Motor neuron (in vitro differentiated cells): ENCODE measurements around the gene INHBC. TPM values are rescaled to one million over a fixed set of nuclear protein-coding genes. Genes with fewer than 3 reads are reported as not detected.
"Not testable (repeated sequence)": the region's sequence is repeated elsewhere in the genome, so short reads cannot be mapped to it uniquely, and the experiment has no call there.

Experiments used
- ATAC-seq, 8 experiments: fragments of 200-7000 bp; cut with Tn5 transposase; replicated peaks in 6 of 8; 2 replicates each; pipeline ENCODE4 v1.8.0; 2021; ENCODE audit warnings: mild to moderate bottlenecking in 8 of 8, moderate library complexity in 8 of 8
- H3K27ac ChIP-seq, 2 donors: fragments of 250-450 bp; sonication (Bioruptor Pico); 2 replicates each; pipeline ENCODE4 v1.9.0; 2021; ENCODE audit warnings: antibody characterized with exemption in 2 of 2, mild to moderate bottlenecking in 2 of 2, moderate library complexity in 1 of 2
- H3K4me1 ChIP-seq, 2 donors: fragments of 250-450 bp; sonication (Bioruptor Pico); replicated peaks in 1 of 2; 2 replicates each; pipeline ENCODE4 v1.6.1; 2021; ENCODE audit warnings: antibody characterized with exemption in 2 of 2, mild to moderate bottlenecking in 2 of 2, moderate library complexity in 1 of 2
- H3K4me3 ChIP-seq, 5 donors: fragments of 250-450 bp; sonication (Bioruptor Pico); 2 replicates each; pipeline ENCODE4 v1.9.0; 2021; ENCODE audit warnings: antibody characterized with exemption in 5 of 5, mild to moderate bottlenecking in 5 of 5, moderate library complexity in 4 of 5
- WGBS, 10 experiments: fragments of 450-650 bp; shearing (Covaris generic); methylation state at CpG; one replicate each; pipeline ENCODE4 v1.0.0; 2022; 5-methylcytosine and 5-hydroxymethylcytosine counted together
- in situ Hi-C, 9 experiments: fragments of 400-800 bp; cut with MboI; loops; one replicate each; pipeline ENCODE4 v1.15.0; 2021; ENCODE audit warnings: low sequenced_read_pairs in 9 of 9, low pct_unique_long_range_greater_than_20kb in 2 of 9; ENCODE audit not compliant: unreplicated experiment in 9 of 9
- total RNA-seq, 8 experiments: library from RNA; unstranded; fragments of 300-600 nt; gene quantifications; 2 replicates each; pipeline versions ENCODE4 v1.2.3 to v1.2.4, GENCODE V29; 2022

Gene INHBC
- total RNA-seq, result under 1 TPM; 0.14 to 0.85 (median 0.22) TPM

- in situ Hi-C loops, result loop anchor here in 1 of 9 experiments (25.0 kb wide), 1 partner anchor 122 kb away; no protein-coding TSS in a partner anchor
- ATAC-seq, result no peak
- no peak within 1 kb of the TSS for H3K27ac ChIP-seq
- 28 to 90% (median 77%) methylated on average over 2 to 7 of the region's 8 CpGs; no CpG with 5 or more reads in 4 of the 10 experiments for WGBS, 10 experiments
- H3K4me3 ChIP-seq, result no peak within 1 kb of the TSS
- H3K4me1 ChIP-seq, result peaks cover 2 to 6% of the 10 kb centered on the region in 2 donors
Observed at GRCh38 chr12:57434517-57435223, at the start of gene INHBC. TSS of gene INHBC (plus strand) at chr12:57434784. CDS start at chr12:57434887, 103 bp downstream.

GRCh38 chr12:57385586-57385985 is 49.0 kb upstream of the INHBC start:
- Histone ChIP-seq H3K4me1 (no peaks in the 10 kb centered on the region), H3K4me3 (no peak overlapping the region), H3K27ac (no peak overlapping the region)
- in situ Hi-C loops, result no loop called here
- no peak for ATAC-seq
- 100% methylated on average over 1 of the region's 3 CpGs; no CpG with 5 or more reads in 9 of the 10 experiments for WGBS, 10 experiments

- H3K4me3 ChIP-seq, result no peak overlapping the region
- in situ Hi-C loops, result no loop called here
- 100% methylated on average over 1 of the region's 33 CpGs; no CpG with 5 or more reads in 8 of the 10 experiments for WGBS, 10 experiments
Observed at GRCh38 chr12:57386187-57386720, 48.3 kb upstream of the INHBC start.

GRCh38 chr12:57388425-57388824 is 46.2 kb upstream of the INHBC start:
- Histone ChIP-seq H3K27ac (no peak overlapping the region), H3K4me3 (no peak overlapping the region), H3K4me1 (no peaks in the 10 kb centered on the region)
- no peak for ATAC-seq
- in situ Hi-C loops, result no loop called here
- 84 to 100% (median 95%) methylated on average over 1 to 5 of the region's 5 CpGs for WGBS, 10 experiments

More at GRCh38 chr12:57386187-57386720, 48.3 kb upstream of the INHBC start:
- Histone ChIP-seq H3K4me1 (no peaks in the 10 kb centered on the region), H3K27ac (no peak overlapping the region)
- ATAC-seq, result no peak

GRCh38 chr12:57389033-57389432 is 45.6 kb upstream of the INHBC start:
- WGBS, 10 experiments, result 0 to 100% (median 61%) methylated on average over 1 to 3 of the region's 3 CpGs; no CpG with 5 or more reads in 2 of the 10 experiments
- ATAC-seq, result peak in 2 of 8 experiments; percentile 60 to 85
- Histone ChIP-seq H3K4me3 (no peak overlapping the region), H3K4me1 (no peaks in the 10 kb centered on the region), H3K27ac (no peak overlapping the region)
- in situ Hi-C loops, result no loop called here

GRCh38 chr12:57390174-57390573 is 44.4 kb upstream of the INHBC start:
- H3K27ac ChIP-seq, result no peak overlapping the region

GRCh38 chr12:57395121-57395520 is 39.5 kb upstream of the INHBC start:
- WGBS, 10 experiments, result 80 to 100% (median 96%) methylated on average over 4 to 10 of the region's 18 CpGs; no CpG with 5 or more reads in 5 of the 10 experiments
- ATAC-seq, result no peak
- H3K4me1 ChIP-seq, result no peaks in the 10 kb centered on the region
- no peak overlapping the region for H3K4me3 ChIP-seq
- H3K27ac ChIP-seq, result no peak overlapping the region
- in situ Hi-C loops, result no loop called here

More at GRCh38 chr12:57390174-57390573, 44.4 kb upstream of the INHBC start:
- Histone ChIP-seq H3K4me3 (no peak overlapping the region), H3K4me1 (no peaks in the 10 kb centered on the region)
- ATAC-seq, result no peak
- in situ Hi-C loops, result no loop called here
- 83 to 100% (median 93%) methylated on average over 1 to 2 of the region's 2 CpGs; no CpG with 5 or more reads in 1 of the 10 experiments for WGBS, 10 experiments

GRCh38 chr12:57397441-57397840 is 37.1 kb upstream of the INHBC start:
- no peak for ATAC-seq
- H3K4me1 ChIP-seq, result no peaks in the 10 kb centered on the region
- 78 to 100% (median 95%) methylated on average over 1 to 2 of the region's 2 CpGs; no CpG with 5 or more reads in 2 of the 10 experiments for WGBS, 10 experiments
- H3K4me3 ChIP-seq, result no peak overlapping the region
- H3K27ac ChIP-seq, result no peak overlapping the region
- in situ Hi-C loops, result no loop called here

- H3K27ac ChIP-seq, H3K4me3 ChIP-seq, ATAC-seq, H3K4me1 ChIP-seq, in situ Hi-C loops: not testable (repeated sequence)
- 80 to 100% (median 100%) methylated on average over 1 to 3 of the region's 7 CpGs; no CpG with 5 or more reads in 2 of the 10 experiments for WGBS, 10 experiments
Observed at GRCh38 chr12:57399718-57400463, 34.7 kb upstream of the INHBC start.

GRCh38 chr12:57401165-57401564 is 33.4 kb upstream of the INHBC start:
- Histone ChIP-seq H3K4me3 (no peak overlapping the region), H3K4me1 (no peaks in the 10 kb centered on the region), H3K27ac (no peak overlapping the region)
- peak in 1 of 8 experiments; percentile 25 for ATAC-seq
- in situ Hi-C loops, result no loop called here
- WGBS, 10 experiments, result 50 to 88% (median 68%) methylated on average over 1 to 5 of the region's 5 CpGs; no CpG with 5 or more reads in 1 of the 10 experiments

- H3K27ac ChIP-seq, H3K4me3 ChIP-seq, H3K4me1 ChIP-seq, in situ Hi-C loops, ATAC-seq: not testable (repeated sequence)
- 80 to 100% (median 100%) methylated on average over 1 to 4 of the region's 4 CpGs; no CpG with 5 or more reads in 3 of the 10 experiments for WGBS, 10 experiments
Observed at GRCh38 chr12:57402156-57402555, 32.4 kb upstream of the INHBC start.

- WGBS, 10 experiments, result 93 to 100% (median 98%) methylated on average over 1 to 5 of the region's 5 CpGs; no CpG with 5 or more reads in 2 of the 10 experiments
- ATAC-seq, result no peak
- Histone ChIP-seq H3K4me1 (no peaks in the 10 kb centered on the region), H3K27ac (no peak overlapping the region), H3K4me3 (no peak overlapping the region)
- in situ Hi-C loops, result no loop called here
Observed at GRCh38 chr12:57404966-57405640, 29.5 kb upstream of the INHBC start.
